Ureter (tissue), 1 donor: ENCODE results near the gene GIGYF1. TPM values are rescaled to one million over a fixed set of nuclear protein-coding genes. Genes with fewer than 3 reads are reported as not detected.

ENCODE experiments used
- DNase-seq: peaks from one replicate; pipeline ENCODE4 v3.0.0-alpha.2; 2020; ENCODE audit warnings: low spot score
- total RNA-seq: library from RNA; stranded (reverse); gene quantifications from one replicate; pipeline ENCODE4 v1.2.4, GENCODE V29; 2023
- donor health status: DM: yes; HTN: yes; CAD: no.

GIGYF1 gene
- total RNA-seq, 1 donor from 2014 or later, result 44.9 TPM

DNA sequence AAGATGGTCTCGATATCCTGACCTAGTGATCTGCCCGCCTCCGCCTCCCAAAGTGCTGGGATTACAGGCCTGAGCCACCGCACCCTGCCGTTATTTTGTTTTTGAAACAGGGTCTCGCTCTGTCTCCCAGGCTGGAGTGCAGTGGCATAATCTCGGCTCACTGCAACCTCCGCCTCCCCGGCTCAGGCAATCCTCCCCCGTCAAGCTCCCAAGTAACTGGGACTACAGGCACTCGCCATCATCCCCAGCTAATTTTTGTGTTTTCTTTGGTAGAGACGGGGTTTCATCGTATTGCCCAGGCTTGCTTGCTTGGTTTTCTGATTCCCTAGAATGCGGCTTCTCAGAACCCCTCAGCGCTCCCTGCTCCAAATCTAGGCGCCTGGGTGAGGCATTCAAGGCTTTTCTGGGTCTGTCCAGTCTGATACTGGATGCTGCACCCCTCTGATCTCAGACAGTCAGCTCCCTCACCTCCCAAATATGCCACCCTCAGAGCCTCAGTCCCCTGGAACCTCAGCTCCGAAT is 54.0 kb downstream of the GIGYF1 start:
- DNase-seq, result no peak

DNA sequence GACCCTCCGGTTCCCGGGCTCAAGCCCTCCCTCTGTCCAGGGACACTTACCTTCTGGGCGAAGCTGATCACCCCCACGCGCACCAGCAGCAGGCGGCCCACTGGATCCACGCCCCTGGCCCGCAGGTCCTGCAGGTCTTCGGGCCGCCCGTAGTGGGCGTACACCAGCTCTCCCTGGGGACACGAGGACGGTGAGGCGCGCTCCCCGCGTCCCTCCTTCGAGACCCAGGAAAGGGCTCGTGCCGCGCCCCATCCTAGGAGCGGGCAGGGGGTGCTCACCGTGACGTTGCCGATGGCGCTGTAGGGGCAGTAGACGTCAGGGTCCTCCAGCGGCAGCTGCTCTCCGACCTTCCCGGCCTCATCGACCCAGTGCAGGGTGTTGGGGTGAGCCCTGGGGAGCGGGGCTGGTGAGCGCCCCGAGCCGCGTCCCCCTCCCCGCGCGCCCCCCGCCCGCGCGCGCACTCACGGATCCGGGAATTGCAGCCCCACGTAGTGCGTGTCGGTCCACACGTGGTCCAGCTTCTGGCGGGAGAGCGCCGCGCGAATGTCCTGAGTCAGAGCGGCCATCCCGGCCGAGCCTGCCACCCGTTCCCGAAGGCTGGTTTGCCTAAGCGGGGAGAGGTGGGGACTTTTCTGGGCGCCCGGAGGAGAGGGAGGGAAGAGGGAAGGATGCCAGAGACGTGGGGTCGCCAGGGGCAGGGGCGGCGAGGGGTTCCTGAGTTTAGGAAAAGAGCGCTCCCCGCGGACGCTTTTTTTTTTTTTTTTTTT is 60.9 kb downstream of the GIGYF1 start:
- no peak for DNase-seq

DNA sequence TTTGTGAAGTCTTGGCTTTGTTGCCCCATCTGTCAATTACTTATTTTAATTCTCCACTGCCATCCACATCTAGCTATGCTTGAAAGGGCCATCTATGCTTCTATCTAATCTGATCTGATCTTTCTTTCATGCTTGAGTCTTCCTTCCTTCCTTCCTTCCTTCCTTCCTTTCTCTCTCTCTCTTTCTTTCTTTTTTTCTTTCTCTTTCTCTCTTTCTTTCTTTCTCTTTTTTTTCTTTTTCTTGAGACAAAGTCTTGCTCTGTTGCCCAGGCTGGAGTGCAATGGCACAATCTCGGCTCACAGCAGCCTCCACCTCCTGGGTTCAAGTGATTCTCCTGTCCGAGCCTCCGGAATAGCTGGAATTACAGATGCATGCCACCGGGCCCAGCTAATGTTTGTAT is 64.0 kb downstream of the GIGYF1 start:
- no peak for DNase-seq

Other genes starting within 250 kb of the GIGYF1 start
- gene SPACDR, start 230.0 kb downstream of the GIGYF1 start, total RNA-seq, result not detected
- gene TSC22D4, start 215.0 kb downstream of the GIGYF1 start, total RNA-seq, result 42.9 TPM
- gene NYAP1, start 210.3 kb downstream of the GIGYF1 start, total RNA-seq, result 0.68 TPM
- 28.0 TPM for gene AGFG2, start 155.0 kb downstream of the GIGYF1 start, total RNA-seq
- gene SAP25, start 120.3 kb downstream of the GIGYF1 start, total RNA-seq, result 2.8 TPM
- gene LRCH4, start 108.1 kb downstream of the GIGYF1 start, total RNA-seq, result 52.4 TPM
- gene FBXO24, start 107.9 kb downstream of the GIGYF1 start, total RNA-seq, result 0.29 TPM
- gene PCOLCE, start 91.9 kb downstream of the GIGYF1 start, total RNA-seq, result 76.4 TPM
- gene MOSPD3, start 81.7 kb downstream of the GIGYF1 start, total RNA-seq, result 18.0 TPM
- gene TFR2, start 52.7 kb downstream of the GIGYF1 start, total RNA-seq, result 2.2 TPM
- gene ACTL6B, start 37.8 kb downstream of the GIGYF1 start, total RNA-seq, result not detected
- 225 TPM for gene GNB2, start 20.5 kb downstream of the GIGYF1 start, total RNA-seq
- 28.0 TPM for gene POP7, start 11.9 kb upstream of the GIGYF1 start, total RNA-seq
- gene EPO, start 26.2 kb upstream of the GIGYF1 start, total RNA-seq, result 0.68 TPM
- gene ZAN, start 39.3 kb upstream of the GIGYF1 start, total RNA-seq, result not detected
- gene EPHB4, start 133.3 kb upstream of the GIGYF1 start, total RNA-seq, result 58.4 TPM
- gene SLC12A9, start 158.5 kb upstream of the GIGYF1 start, total RNA-seq, result 41.9 TPM
- gene TRIP6, start 173.1 kb upstream of the GIGYF1 start, total RNA-seq, result 120 TPM
- gene SRRT, start 180.9 kb upstream of the GIGYF1 start, total RNA-seq, result 133 TPM
- 4.6 TPM for gene UFSP1, start 195.5 kb upstream of the GIGYF1 start, total RNA-seq
- 4.0 TPM for gene ACHE, start 201.6 kb upstream of the GIGYF1 start, total RNA-seq